Lung microvascular endothelial cell (primary cell): Measurements from ENCODE around the gene MRPL43. TPM values are rescaled to one million over a fixed set of nuclear protein-coding genes. Genes with fewer than 3 reads are reported as not detected.

Source experiments
- DNase-seq, 2 donors: peaks; one replicate each; pipeline versions ENCODE4 v3.0.0 to v3.0.0-alpha.2; 2010; ENCODE audit warnings: low read depth in 2 of 2
- total RNA-seq: library from RNA; depleted of rRNA; stranded (reverse); fragments of >200 nt; gene quantifications from 2 replicates; pipeline ENCODE4 v1.2.1, GENCODE V29; 2014

Gene MRPL43
- total RNA-seq, 1 donor from 2014 or later: 46.4 TPM

DNA sequence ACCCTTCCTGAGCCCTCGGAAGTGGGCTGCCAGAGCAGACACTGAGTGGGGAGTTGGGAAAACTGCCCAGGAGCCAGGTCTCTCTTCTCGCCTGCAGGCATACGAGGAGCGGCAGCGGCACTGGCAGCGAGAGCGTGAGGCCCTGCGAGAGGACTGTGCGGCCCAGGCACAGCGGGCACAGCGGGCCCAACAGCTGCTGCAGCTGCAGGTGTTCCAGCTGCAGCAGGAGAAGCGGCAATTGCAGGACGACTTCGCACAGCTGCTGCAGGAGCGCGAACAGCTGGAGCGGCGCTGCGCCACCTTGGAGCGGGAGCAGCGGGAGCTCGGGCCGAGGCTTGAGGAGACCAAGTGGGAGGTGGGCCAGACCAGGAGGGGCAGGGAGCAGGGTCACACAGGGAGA lies 18.1 kb upstream of the MRPL43 start:
- DNase-seq: no peak

DNA sequence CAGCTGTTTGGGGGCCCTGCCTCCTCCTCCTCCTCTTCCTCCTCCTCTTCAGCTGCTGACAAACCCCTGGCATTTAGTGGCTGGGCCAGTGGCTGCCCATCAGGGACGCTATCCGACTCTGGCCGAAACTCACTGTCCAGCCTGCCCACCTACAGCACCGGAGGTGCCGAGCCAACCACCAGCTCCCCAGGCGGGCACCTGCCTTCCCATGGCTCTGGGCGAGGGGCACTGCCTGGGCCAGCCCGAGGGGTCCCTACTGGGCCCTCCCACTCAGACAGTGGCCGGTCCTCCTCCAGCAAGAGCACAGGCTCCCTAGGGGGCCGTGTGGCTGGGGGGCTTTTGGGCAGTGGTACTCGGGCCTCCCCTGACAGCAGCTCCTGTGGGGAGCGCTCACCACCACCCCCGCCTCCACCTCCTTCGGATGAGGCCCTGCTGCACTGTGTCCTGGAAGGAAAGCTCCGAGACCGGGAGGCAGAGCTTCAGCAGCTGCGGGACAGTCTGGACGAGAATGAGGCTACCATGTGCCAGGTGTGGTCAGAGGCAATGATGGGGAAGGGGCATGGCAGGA lies 16.4 kb upstream of the MRPL43 start:
- DNase-seq: no peak

DNA sequence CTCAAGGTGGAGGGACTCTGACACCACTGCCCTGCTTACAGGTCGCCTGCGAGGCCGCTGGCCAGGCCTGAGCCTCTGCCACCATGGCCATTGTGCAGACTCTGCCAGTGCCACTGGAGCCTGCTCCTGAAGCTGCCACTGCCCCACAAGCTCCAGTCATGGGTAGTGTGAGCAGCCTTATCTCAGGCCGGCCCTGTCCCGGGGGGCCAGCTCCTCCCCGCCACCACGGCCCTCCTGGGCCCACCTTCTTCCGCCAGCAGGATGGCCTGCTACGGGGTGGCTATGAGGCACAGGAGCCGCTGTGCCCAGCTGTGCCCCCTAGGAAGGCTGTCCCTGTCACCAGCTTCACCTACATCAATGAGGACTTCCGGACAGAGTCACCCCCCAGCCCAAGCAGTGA lies 15.2 kb upstream of the MRPL43 start:
- no peak for DNase-seq

DNA sequence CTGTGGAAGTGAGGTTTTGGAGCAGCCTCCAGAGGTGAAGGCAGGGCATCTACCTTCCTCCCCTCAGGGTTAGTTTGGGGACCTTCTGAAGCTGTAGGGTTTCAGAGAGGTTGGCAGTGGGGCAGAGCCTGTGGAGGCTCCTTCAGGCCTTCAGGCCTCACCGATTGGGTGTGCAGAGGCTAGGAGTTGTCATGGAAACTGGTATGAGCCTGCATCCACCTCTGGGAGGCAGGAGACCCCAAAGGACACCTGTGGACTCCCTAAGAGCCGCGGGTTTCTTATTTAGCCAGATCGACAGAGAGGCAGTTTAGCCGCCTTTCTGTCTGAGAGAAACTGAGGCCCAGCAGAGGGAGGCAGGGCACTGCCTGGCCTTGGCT lies 14.3 kb upstream of the MRPL43 start:
- DNase-seq: no peak

DNA sequence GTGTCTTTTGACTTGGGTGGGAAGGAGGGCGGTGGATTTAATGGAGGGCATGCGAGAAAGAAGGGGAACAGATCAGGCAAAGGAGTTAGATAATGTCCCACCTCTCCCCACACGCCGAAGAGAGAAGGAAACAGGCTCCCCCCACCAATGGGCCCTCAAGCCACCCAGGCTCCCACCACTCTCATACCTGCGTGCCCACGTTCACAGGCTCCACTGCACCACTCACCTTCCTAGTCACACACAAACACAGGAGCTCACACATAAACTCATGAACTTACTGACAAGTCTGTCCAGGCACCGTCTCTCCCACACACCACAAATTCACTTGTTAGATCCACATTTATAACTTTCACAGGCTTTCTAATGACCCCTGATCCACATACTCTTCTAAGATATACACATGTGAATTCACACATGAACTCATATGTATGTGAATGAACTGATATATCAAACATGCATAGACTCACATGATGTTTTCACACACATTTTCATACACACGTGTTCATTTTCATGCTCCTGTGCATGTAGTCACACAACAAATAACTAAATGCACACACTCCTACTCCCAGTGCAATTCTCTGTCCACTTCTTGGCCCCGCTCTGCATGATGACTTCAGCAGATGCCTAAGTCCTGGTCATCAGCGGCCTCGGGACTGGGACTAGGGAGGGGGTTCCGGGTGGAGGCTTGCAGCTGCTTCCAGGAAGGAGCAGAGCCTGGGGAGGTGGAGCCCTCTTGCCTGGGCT lies 13.8 kb upstream of the MRPL43 start:
- DNase-seq: peak; percentile 51 to 97

DNA sequence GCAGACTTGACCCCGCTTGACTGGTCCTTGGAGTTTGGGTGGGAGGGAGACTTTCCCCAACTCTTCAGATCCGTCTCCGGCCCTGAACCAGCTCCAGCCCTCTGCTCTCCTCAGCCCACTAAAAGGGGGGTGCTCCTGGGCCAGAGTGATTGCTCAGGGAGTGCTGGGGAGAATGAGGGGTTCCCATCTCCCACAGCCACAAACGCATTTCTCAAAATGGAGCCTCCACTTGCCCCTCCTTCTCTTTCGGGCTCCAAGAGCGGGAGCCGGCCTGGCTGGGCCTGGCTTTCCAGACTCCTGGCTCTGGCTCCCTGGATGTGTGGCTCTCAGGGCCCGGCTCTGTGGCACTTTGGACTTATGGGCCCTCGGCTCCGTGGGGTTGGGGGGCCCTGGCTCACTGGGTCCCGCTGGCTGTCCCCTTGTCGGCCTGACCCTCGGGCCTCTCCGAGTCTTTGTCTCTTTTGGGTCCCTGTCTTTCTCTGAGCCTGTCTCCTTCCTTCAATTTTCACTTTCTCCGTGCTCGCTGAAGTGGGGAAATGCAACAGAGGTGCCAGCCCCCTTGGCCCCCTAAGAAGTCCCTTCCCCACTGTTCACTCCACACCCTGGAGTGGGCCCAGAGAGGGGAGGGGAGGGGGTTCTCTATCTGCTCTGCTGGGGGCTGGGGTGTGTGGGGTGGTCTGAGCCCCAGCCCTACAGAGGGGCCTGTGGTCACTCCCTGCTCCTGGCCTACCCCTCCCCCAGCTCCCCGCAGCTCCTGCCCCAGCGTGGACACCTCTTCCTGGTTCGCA lies 13.0 kb upstream of the MRPL43 start:
- peak; percentile 31 to 34 for DNase-seq

DNA sequence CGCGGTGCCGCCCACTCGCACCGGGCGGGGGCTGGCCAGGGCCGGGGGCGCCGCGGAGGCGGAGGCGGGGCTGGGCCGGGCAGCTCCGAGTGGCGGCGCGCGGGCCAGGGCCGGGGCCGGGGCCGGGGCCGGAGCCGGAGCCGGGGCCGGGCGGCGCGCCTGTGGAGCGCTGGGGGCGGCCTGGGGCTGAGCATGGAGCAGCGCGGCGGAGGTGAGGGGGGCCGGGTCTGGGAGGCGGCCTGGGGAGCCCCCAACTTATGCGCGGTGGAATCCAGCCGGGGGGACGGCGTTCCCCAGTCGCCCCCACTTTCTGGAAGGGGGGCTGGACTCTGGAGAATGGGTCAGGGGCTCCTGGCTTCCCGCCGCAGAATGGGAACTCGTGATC lies 12.4 kb upstream of the MRPL43 start, which contains the start of gene LZTS2:
Gene LZTS2, plus strand, starts transcription at position 67 of the 385 bp plus-strand sequence. CDS start 2,731 bp downstream, outside the sequence.
- no peak for DNase-seq

DNA sequence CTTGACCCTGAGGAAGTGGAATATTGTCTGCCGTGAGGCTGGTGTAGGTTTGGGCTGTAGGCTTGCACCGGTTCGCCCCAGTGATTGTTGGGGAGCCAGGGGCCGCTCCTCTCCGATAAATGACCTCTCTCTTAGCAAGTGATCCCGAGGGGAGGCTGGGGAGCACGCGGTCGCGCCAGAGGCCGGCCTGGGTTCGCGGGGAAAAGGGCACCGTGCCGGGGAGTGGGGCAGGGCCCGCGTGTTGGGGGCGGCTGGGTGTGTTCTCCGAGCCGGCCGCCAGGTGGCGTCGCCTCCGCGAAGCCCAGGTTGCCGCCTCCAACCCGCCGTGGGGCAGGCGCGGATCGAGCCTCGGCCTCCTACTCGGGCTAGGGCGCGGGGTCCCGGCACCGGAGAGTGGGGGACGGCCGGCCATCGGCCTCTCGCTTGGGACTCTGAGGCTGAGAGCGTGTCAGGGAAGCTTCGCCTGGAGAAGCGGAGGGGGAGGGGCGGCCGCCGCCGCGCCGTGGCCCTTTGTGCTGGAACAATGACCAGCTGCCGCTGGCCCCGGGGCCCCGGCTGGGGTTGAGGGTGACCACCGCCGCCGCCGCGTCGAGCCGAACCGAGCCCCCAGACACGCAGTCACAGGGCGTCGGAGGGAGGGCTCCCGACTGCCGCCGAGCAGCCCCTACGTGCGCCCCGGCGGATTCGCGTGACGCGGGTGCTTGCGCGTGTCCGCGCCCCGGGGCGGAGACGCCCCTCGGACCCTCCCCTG lies 11.9 kb upstream of the MRPL43 start:
- peak; percentile 80 to 87 for DNase-seq

DNA sequence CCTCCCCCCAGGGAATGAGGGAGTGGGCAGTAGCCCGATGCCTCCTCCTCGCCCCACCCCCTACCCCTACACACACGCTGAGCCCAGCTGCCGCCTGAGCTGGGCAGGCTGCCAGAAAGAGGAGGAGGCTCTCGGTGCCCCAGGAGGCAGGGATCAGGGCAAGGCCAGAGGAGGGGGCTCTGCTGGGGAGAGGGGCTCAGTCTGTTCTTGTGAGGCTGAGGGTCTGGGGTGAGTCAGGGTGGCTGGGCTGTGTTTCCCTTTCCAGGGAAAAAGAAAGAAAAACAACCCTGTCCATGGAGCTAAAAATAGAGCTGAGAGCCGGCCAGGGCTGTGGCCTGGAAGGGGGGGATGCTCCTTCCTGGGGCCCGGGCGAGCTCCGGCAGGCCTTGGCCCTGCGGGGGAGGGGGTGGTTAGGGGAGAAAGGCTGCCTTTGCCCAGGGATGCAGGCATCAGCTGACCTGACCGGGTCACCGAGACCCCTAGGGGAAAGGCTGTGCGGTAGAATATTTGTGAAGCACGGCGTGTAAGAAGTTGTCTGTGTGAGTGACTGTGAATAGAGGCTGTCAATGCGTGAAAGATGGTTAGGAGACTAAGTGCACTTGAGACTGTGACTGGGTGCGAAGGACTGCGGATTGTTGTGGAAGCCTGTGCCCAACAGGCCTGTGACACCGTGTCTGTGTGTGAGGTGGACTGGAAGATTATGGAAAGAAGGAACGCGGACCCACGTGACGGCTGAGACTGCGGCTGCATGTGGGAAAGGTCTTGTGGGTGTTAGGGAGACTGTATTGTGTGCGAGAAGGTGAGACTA lies 11.1 kb upstream of the MRPL43 start:
- DNase-seq: peak; percentile 64 to 74

DNA sequence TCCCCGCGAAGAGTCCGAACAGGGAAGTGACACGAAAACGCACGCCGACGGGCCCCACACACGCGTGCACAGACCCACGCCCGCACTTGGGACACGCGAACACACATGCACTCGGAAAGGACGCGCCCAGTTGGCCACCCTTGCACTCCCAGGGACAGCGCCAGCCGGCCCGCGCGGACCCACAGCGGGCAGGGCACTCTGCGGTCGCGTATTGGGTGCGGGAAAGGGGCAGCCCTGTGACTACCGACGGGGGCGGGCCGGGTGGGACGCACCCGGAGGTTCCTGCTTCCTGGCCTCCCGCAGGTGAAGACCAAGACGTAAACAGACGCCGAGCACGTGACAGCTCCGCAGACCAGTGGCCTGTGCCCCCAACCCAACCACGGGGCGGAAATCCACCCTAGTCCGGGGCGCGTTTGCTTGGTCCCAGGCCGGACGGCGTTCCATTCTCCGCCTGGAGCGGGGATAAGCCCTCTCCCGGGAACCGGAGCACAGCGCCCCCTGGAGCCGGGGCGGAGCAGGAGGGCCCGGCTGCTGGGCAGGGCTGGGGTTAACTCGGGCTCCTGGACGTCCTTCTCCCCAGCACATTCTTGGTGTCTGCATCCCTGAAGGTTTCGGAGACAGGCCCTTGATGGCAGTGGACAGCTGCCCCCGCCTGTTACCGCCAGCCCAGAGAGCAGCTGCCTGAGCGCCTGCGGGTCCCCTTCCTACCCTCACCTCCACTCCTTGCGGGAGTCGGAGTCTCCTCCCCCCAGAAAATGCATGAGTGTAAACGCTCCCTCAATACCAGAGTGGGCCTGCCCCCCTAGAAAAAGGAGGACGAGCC lies 10.3 kb upstream of the MRPL43 start:
- peak; percentile 68 to 77 for DNase-seq

DNA sequence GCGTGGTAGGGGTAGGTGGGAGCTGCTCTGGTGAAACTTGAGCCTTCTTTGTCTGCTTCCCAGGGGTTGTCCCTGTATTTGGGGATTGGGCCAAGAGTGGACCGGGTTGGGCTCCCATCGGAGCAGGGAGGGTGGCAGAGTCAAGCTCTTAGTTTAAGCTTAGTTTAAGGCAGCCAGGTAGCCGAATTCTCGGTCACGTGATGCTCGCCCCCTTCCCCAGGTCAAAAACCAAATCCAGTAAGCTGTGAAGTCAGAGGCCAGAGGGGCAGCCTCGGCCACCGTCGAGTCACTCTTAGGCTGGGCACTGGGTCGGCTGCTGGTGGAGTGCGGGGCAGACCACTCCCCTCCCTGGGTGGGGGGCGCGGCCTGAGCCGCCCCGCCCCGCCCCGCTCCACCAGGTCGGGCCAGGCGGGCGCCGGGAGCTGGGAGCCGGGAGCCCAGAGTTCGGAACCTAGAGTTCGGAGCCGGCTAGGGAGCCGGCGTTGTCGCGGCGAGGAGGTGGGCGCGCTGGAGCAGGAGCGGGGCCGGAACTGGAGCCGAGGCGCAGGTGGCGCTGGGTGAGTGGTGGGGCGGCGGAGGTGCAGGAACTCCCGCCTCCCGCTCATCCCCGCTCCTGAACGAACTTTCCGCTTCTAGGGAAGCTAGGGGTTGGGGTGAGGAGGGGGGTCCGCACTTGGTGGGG lies 9.5 kb upstream of the MRPL43 start:
- no peak for DNase-seq

DNA sequence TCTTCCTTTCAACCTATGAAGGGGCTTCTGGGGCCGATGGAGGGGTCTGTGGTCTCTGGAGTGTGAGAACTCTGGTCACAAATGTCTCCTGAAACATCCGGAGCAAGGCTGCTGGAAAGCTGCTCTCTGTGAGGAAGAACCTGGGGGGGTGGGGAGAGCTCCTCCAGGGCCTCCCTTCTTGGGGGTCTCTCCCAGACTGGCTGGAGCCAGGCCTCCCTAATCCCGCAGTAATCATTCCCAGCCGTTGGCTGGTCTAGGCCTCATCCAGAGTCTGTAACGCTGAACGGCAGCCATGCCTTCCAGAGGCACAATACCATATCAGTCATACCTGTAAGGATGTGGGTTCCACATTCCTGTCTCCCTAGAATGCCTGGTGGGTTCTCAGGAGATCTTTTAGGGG lies 7.9 kb upstream of the MRPL43 start:
- DNase-seq: no peak

DNA sequence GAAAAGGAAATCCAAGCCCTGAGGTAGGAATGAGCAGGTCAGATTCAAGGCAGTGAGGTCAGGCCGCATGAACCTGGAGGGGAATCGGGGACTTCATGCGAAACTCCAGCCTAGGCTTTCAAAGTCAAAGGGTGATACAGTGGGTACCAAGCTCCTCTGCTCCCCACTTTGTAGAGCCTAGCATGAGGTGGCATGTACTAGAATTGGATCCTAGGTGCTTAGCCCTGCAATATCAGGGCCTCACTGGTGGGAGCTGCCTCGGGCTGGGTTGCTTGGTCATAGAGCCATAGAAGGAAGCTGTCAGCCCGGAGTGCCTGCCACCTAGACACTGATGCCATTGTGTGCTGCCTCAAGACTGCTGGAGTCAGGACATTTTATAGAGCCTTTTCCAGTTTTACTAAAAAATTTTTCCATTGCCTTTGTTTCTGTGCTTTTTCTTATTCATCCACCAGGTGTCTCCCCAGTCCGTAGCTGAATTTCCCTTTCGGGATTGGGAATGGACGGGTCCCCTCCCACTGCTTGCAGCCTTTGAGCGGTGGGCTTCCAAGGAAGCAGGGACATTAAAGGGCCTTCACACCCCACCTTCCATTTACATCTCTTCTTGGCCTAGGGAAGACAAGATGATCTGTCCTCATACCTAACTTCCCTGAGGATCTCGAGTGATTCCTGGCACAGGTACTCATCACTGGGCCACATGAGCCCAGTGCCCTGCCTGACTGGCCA lies 6.8 kb upstream of the MRPL43 start:
- DNase-seq: peak; percentile 42 to 66

DNA sequence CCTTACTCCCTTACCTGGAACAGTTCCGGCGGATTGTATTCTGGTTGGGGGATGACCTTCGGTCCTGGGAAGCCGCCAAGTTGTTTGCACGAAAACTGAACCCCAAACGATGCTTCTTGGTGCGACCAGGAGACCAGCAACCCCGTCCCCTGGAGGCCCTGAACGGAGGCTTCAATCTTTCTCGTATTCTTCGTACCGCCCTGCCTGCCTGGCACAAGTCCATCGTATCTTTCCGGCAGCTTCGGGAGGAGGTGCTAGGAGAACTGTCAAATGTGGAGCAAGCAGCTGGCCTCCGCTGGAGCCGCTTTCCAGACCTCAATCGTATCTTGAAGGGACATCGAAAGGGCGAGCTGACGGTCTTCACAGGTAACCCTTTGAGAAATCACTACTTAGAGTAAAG lies 1.8 kb upstream of the MRPL43 start:
- no peak for DNase-seq

DNA sequence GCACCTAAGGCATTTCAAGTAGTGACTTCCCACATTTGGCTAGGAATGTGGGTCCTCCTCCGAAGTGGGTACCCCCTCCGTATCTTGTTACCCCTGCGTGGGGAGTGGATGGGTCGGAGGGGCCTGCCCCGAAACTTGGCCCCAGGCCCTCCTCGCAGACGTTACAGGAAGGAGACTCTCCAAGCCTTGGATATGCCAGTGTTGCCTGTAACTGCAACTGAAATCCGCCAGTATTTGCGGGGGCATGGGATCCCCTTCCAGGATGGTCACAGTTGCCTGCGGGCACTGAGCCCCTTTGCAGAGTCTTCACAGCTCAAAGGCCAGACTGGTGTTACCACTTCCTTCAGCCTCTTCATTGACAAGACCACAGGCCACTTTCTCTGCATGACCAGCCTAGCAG lies 869 bp upstream of the MRPL43 start:
- DNase-seq: no peak

DNA sequence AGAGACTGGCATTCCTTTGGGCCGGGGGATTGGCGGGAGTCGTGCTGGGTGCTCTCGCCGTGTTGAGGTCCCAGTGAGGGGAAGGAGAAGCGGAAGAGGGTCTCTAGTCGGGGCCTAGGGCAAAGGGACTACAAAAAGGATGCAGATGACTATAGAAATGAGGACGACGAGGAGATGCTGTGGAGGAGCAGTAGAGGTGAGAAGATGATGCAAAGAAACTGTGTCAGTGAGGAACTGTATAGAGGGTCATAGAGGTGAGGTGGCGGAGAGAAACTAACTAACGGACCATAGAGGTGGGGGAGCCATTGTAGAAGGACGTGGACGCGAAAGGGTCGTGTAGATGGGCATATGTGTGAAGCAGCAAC lies 370 bp upstream of the MRPL43 start:
- no peak for DNase-seq

DNA sequence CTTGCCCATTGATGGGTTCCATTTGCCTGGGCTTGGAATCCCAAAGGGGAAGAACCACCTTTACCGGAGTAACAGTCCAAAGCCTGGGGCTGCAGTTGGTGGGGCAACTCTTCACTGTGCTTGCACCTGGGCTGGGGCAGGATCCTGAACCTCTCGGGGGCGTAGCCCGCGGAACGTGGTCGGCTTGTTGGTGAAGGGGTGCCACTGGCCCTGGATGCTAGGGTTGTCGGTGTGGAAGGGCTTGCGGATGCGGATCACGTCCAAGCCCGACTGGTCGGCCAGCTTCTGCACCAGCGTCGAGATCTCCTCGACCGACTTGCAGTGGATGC lies 710 bp downstream of the MRPL43 start:
- DNase-seq: no peak

DNA sequence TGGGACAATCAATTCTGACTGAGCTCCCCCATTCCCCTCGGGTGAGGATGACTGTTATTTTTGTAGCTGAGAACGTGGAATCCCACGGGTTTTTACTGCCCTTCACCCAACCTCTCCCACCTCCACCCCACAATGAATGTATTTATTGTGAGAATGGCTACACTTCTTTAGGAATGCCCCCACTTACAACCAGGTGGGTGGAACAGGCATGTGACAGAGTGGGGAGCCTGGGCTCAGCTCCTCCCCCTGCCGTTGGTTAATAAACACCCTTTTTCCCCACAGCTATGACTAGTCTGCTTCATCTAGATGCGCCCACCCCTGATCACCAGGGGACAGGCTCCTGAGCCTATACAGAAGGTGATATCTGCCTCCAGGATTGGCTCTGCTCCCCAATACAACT lies 2.0 kb downstream of the MRPL43 start:
- no peak for DNase-seq

DNA sequence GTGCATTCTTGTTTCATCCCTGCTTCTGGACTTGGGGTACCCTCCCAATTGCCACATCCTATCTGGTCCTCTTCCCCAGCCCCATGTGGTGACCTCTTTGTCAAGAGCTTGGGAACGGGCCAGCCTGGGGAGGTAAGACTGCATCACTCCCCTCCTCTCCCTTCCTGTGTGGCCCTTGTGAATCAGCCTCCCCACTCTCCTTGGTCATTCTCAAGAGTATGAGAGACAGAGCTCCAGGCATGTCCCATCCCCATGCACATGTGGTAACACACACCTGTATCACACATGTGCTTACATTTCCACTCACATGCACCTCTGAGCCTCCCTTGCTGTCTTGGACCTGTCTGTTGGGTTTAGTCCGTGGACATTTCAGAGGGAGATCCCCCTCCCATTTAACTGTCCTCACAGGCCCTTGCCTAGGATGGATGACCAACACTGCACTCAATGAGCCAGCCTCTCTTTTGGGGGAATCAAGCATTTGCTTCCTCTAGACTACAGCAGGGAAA lies 2.6 kb downstream of the MRPL43 start:
- no peak for DNase-seq
